AG09309 (cell line): ENCODE results near the gene GPR173.
A peak's percentile ranks its signal among the peaks of the same experiment; 100 is the strongest.

Experiments used
- DNase-seq: peaks from one replicate; pipeline ENCODE4 v3.0.0-alpha.2; 2010; ENCODE audit warnings: low read depth
- H3K4me3 ChIP-seq: 2 replicates; pipeline ENCODE4 v1.5.1; 2011; ENCODE audit warnings: mild to moderate bottlenecking, low read depth, low read length, moderate library complexity; ENCODE audit not compliant: control insufficient read depth
- CTCF ChIP-seq: IDR thresholded peaks from 2 replicates; pipeline ENCODE4 v1.5.1; 2011; ENCODE audit warnings: mild to moderate bottlenecking, low read depth, low read length, inconsistent platforms; ENCODE audit not compliant: insufficient read depth, control insufficient read depth; ENCODE audit errors: missing control alignments

Gene GPR173

DNA sequence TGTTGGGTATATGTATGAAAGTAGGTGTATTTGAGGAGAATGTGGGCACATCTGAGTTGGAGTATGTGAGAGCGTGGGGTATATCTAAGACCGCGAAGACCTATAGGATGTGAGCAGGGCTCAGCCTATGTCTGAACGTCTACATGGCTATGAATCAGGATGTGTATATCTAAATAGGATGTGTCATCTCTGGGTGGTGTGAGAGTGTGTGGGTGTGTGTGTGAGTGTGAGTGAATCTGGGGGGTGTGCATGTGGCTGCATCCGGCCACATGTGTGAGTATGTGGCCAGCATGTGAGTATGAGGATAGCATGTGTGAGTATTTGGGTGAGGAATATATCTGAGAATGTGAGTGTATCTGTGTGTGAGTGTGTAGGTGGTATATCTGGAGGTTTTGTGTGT lies 7.7 kb downstream of the GPR173 start:
- DNase-seq: no peak
- H3K4me3 ChIP-seq: no peak overlapping the region
- no peak for TF ChIP-seq CTCF

DNA sequence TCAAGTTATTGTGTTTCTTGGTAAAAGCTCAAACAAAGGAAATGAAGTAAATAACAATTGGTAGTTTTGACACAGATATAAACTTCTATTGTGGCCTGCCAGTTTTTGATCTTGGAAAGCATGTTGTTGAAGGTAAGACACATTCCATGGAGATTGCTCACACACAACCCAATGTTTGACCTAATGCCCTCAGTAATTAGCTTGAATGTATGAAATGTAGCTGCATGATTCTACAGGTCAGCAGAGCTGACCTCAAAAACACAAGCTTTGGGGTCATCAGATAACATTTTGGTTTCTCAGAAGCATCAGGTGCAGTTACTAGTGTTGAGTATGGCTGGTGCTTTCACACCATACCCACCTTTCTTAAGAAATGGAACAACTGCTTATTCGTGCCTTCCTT lies 16.5 kb downstream of the GPR173 start:
- DNase-seq: no peak
- H3K4me3 ChIP-seq: no peak overlapping the region
- no peak for TF ChIP-seq CTCF

DNA sequence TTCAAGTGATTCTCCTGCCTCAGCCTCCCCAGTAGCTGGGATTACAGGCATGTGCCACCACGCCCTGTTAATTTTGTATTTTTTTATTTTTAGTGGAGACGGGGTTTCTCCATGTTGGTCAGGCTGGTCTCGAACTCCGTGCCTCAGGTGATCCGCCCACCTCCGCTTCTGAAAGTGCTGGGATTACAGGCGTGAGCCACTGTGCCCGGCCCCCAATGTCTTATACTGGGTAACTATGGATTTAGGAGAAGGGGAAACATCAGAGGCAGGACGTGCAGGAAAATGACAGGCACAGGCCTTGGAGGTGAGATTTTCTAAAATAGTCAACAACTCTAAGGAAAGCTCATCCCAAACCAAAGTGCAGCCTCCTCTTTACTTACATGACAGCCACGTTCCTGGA lies 22.5 kb downstream of the GPR173 start:
- H3K4me3 ChIP-seq: no peak overlapping the region
- no peak for TF ChIP-seq CTCF
- no peak for DNase-seq

DNA sequence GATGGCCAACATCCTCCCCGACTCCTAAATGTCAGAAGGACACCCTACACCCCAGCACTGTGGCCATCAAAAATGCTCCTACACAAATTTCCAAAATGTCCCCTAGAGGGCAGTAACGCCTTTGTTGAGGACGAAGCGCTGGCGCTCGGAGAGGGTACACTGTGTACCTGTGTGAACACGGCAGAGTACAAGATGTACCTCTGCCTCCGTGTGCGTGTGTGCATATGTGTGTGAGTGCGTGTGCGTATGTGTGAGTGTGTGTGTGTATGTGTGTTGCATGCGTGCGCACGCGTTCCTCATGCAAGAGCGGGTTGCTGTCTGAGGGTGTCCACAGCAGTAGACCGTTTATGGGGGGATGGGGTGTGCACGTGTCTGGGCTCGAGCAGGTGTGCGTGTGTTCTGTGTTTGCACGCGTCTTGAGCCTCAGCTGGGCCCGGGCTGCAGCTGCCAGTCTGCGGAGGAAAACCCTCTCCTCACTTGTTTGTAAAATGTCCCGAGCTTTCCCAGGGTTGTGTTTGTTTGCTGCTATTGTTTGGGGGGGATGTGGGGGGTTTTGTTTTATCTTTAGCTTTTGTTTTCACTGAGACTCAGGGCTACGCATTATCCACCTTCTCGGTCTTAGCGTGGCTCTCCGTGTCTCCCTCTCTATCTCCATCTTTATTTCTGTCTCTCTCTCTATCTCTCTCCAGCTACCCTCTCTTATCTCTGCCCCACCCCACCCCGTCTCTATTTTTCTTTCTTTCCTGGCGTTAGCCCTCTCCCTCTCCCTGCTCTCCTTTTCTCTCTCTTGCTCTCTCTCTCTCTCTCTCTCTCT lies 23.2 kb downstream of the GPR173 start:
- no peak overlapping the region for H3K4me3 ChIP-seq
- peak; percentile 73 for TF ChIP-seq CTCF
- DNase-seq: no peak

DNA sequence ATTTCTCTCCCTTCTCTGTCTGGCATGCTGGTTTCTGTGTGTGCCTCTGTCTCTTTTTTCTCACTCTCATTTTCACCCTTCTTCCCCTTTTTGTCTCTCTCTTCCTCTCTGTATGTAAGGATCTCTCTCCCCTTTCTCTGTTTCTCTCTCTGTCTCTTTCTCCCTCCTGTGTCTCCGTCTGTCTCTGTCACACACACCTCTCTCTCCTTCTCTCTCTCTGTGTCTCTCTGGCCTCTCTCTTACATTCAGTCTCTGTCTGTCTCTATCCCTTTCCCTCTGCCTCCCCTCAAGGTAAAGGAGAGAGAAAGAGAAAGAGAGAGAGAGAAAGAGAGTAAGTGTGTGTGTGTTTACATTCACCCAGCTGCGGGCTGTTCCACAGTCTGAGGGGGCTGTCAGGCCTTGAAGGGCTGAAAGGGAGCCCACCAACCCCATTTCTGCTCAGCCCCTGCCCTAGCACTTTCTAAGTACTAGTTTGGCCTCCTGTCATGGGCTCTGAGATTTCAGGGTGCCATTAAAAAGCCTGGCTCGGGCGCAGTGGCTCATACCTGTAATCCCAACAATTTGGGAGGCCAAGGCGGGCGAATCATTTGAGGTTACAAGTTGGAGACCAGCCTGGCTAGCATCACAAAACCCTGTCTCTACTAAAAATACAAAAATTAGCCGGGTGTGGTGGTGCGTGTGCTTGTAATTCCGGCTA lies 24.0 kb downstream of the GPR173 start:
- no peak for DNase-seq
- H3K4me3 ChIP-seq: no peak overlapping the region
- no peak for TF ChIP-seq CTCF

GRCh38 chrX:53073115-53073586 lies 24.6 kb downstream of the GPR173 start:
- DNase-seq: no peak
- no peak overlapping the region for H3K4me3 ChIP-seq
- no peak for TF ChIP-seq CTCF
